Dedifferentiated amniotic fluid mesenchymal stem cell (primary cell): ENCODE data around the gene SYT3.

Experiments used
- DNase-seq: peaks from one replicate; pipeline ENCODE4 v3.0.0-alpha.2; 2016; ENCODE audit errors: extremely low spot score

Gene SYT3

DNA sequence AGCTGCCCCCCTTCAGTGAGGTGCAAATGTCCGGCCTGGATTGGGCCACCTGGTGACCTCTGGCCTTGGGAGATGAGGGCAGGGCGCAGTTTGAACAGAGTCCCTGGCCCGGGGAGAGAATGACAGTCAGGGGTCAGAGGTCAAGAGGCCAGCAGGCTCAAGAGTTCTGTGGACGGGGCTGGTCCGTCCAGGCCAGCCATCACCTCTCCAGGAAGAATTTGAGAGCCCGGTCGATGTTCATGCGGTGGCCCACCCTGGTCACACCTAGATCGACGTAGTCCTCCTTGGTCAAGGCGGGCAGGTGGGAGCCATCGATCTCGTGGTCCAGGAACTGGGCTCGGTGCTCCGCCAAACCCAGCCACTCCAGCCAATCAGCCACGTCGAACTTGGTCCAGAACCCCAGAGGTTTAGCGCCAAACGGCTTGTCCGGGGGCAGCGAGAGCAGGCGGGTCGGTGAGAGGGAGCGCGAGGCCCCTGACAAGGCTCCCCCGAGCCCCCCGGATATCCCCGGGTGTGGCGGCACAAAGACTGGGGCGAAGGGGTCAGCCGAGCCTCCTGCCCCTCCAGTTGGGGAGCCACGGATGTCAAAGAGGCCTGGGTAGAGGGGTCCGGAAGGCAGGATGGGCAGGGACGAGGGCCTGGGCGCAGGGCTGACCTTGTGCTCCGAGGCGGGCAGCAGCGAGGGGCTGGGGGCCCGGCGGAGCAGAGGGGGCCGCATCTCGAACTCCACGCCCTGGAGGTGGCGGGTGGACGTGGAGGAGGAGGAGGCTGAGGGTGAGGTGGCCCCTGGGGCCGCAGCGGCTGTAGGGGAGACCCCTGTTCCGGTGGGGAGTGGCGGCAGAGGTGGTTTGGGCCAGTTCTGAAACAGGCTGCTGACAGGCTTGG, 22.3 kb upstream of the SYT3 start:
- no peak for DNase-seq

DNA sequence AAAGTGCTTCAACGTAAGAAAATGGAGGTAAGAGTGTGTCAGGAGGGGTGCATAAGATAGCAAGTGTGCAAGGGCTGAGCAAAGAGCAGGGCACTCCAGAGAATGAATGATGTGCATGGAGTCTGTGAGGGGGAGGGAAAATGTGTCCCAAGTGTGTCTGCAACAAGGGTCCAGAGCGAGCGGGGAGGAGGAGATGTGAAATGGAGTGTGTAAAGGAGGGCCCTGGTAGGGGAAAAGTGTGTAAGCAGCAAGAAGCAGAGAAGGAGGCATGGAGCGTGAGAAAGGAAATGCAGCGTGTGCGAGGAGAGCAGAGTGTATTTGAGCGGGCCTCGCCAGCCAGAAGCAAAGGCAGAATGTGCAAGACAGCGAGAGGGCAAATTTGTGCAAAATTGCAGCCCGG, 21.3 kb upstream of the SYT3 start:
- DNase-seq, result no peak

- no peak for DNase-seq
Measured at GRCh38 chr19:50660088-50660366, 20.3 kb upstream of the SYT3 start.

- DNase-seq, result no peak
Measured at GRCh38 chr19:50659318-50660087, 19.8 kb upstream of the SYT3 start.

DNA sequence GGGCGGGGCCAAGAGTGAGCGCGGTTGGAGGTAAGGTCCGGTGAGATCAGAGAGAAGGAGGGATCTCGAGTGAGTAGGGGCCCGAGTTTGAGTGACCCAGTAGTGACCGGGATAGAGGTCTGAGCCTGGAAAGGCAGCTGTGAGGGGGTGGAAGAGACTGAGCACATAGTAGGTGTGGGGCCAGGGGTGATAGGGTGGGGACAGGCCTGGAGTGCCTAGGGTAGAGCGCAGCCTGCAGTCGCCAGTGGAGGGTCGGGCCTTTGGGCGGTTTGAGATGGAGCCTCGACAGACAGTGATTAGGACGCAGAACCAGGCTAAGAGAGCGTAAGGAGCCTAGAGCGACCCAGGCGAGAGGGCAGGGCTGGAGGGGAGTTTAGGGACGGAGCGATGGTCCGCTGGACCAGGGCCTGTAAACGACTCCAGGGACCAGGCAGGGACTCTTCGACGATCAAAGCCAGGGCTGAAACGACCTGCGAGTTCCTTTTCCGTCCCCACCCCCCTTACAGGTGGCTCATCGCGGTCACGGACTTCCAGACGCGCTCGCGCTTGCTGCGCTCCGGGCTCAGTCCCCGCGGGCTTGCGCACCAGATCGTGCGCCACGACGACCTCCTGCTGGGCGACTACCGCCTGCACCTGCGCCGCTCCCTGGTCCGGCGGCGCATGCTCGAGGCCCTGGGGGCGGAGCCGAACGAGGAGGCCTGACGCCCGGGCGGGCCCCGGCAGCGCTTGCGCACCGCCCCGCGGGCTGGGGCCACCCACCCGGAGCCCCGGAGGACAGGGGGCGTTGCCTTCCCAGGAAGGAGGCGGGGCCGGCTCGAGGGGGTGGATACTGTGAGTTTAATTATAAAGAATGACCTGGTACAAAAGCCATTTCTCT, 19.0 kb upstream of the SYT3 start:
- no peak for DNase-seq

- DNase-seq, result peak; percentile 89
Measured at GRCh38 chr19:50657712-50658440, 18.2 kb upstream of the SYT3 start.

DNA sequence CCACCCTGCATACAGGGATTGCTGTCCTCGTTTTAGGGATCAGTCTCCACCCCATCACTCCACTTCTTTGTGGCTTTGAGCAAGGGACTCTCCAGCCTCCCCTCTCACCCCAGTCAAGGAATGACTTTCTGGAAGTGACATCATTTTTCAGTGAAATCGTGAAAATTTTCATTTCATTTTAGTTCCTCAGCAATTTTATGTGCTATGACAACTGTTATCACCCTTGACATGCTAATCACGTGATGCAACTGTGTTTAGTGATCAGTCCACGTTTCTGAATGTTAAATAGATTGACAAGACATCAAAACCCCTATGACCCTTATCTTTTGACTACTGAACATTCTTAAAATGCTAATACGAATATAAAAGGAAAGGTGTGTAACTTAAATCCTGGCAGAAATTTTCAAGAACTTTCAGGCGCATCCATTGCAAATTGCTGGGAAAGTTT, 17.6 kb upstream of the SYT3 start:
- no peak for DNase-seq

DNA sequence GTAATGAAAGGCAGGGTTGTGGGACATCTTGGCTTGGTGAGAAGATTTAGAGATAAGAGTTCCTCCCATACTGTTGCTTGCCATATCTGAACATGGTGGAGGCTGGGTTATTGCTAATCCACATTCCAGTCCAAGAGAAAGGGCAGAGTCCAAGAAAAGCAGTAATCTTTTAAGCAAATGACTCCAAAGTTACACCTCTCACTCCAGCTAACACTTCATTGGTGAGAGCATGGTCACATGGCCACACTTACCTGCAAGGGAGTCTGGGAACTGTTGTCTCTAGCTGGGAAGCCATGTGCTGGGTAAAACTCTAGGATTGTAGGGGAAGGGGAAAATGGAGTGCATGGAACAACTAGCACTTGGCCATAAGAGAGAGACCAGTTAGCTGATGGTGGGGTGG, 15.2 kb upstream of the SYT3 start:
- no peak for DNase-seq

- no peak for DNase-seq
Measured at GRCh38 chr19:50652722-50653121, 13.0 kb upstream of the SYT3 start.

- no peak for DNase-seq
Measured at GRCh38 chr19:50651174-50651573, 11.5 kb upstream of the SYT3 start.

DNA sequence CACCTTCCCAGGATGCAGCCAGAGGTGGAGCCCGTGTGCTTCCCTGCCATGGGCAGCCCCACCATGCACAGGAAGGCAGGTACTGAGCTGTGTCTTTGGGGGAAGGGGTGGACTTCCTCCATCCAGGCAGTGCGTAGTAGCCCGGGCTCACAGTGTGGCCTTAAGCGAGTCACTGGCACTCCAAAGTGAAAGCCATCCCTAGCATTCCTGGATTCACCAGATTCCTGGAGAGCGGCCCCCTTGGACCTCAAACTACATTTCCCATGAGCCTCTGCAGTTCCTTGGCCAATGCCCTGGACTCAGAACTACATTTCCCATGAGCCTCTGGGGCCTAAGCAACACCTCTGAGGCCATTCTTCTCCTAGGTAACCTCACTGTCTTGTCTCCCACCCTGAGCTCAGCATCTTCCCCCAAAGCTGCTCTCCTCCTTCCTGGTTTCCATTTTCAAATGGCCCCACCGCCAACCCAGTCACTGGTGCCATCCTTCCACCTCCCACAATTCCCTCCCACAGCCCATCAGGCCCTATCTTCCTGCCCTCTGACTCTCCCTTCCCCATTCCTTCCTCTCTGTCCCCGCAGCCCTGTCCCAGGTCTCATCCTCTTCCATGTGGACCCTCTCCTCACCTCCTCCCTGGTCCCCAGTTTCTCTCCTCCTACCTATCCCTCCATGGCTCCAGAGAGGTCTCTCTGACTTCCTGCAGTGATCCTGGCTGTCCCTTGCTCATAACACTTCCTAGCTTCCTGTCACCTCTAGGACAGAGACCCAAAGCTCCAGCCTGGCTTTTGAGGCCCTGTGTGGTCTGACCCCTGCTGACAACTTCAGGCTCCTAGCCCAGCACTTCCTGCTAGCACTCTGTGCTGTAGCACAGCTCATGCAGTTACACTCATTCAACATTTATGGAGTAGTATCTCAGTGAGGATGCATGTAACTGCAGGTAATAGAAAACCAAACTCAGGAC, 10.0 kb upstream of the SYT3 start, which contains the start of gene C19orf81:
Gene C19orf81 (plus strand): TSS at position 13 of the 959 bp plus-strand sequence. CDS start 0 bp downstream, at position 13.
- no peak for DNase-seq

DNA sequence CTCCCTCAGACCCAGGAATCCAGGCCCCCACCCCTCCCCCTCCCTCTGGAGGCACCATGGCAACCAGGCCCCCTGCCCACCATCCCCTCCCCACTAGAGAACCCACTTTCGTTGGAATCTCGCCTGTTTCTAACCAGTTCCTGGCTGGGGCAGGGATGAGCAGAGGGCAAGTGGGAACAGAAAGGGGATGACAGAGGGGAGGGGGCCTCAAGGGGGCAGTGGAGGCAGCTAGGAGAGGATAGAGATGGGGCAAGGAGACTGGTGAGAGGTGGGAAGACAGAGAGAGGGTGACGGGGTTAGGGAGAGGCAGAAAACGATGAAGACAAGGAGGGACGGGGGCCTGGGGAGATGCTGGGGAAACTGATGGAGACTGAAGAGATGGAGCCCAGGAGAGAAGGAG, 9.0 kb upstream of the SYT3 start:
- no peak for DNase-seq

GRCh38 chr19:50647879-50648615, 8.4 kb upstream of the SYT3 start:
- DNase-seq, result no peak

- DNase-seq, result no peak
Measured at GRCh38 chr19:50646074-50646807, 6.6 kb upstream of the SYT3 start.

GRCh38 chr19:50645107-50645506, 5.4 kb upstream of the SYT3 start:
- no peak for DNase-seq

DNA sequence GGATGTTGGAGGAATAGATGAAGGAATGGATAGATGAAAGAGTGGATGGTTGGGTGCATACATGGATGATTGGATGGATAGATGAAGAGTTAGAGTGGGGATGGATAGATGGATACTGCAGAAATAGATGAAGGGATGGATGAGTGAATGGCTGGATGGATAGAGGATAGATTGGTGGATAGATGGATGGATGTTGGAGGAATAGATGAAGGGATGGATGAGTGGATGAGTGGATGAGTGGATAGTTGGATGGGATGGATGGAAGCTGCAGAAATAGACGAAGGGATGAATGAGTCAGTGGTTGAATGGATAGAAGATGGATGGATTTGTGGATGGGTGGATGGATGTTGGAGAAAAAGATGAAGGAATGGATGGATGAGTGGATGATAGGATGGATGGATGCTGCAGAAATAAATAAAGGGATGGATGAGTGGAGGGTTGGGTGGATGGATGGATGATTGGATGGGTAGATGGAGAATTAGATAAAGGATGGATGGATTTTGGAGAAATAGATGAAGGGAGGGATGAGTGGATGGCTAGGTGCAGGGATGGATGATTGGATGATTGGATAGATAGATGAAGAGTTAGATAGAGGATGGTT, 4.7 kb upstream of the SYT3 start:
- DNase-seq, result no peak

GRCh38 chr19:50640368-50640767, 687 bp upstream of the SYT3 start:
- no peak for DNase-seq

- DNase-seq, result no peak
Measured at GRCh38 chr19:50638600-50638999, 1.1 kb downstream of the SYT3 start.
